CD4-positive, alpha-beta memory T cell (primary cell): ENCODE data around the gene WASF3. TPM values are rescaled to one million over a fixed set of nuclear protein-coding genes. Genes with fewer than 3 reads are reported as not detected.

Experiments used
- CTCF ChIA-PET: fragments of 350-600 bp; sonication (Branson Sonifier 250); formaldehyde crosslinking; loops from one replicate; lab custom pipeline; 2021; ENCODE audit warnings: inconsistent platforms; ENCODE audit not compliant: partially characterized antibody; lab: Charles Lee
- POLR2A ChIA-PET: fragments of 350-600 bp; sonication (Branson Sonifier 250); formaldehyde crosslinking; loops from one replicate; lab custom pipeline; 2021; ENCODE audit not compliant: partially characterized antibody; lab: Charles Lee
- DNase-seq, 5 donors: peaks; one replicate each; pipeline versions ENCODE4 v3.0.0 to v3.0.0-alpha.2; 2020 to 2022; ENCODE audit warnings: mixed read lengths in 1 of 5
- H3K27ac ChIP-seq: one replicate; pipeline ENCODE4 v1.7.0; 2013; ENCODE audit warnings: low read depth, low read length
- H3K27me3 ChIP-seq: 2 replicates; pipeline ENCODE4 v1.7.0; 2013; ENCODE audit warnings: mild to moderate bottlenecking, low read length, moderate library complexity; ENCODE audit not compliant: insufficient read depth
- H3K36me3 ChIP-seq: 2 replicates; pipeline ENCODE4 v1.7.0; 2013; ENCODE audit warnings: mild to moderate bottlenecking, low read length, moderate library complexity; ENCODE audit not compliant: insufficient read depth
- H3K4me1 ChIP-seq: 2 replicates; pipeline ENCODE4 v1.7.0; 2013; ENCODE audit warnings: mild to moderate bottlenecking, low read length, moderate library complexity; ENCODE audit not compliant: insufficient read depth
- H3K4me3 ChIP-seq, 2 donors: one replicate each; pipeline ENCODE4 v1.7.0; 2013; ENCODE audit warnings: low read length in 2 of 2, mild to moderate bottlenecking in 1 of 2
- H3K9me3 ChIP-seq, 2 donors: one replicate each; pipeline ENCODE4 v1.7.0; 2013; ENCODE audit warnings: low read length in 2 of 2, control low read depth in 1 of 2; ENCODE audit not compliant: control insufficient read depth in 1 of 2
- H3K27ac Mint-ChIP-seq, 7 donors: one replicate each; pipeline ENCODE4 v1.8.0; 2020 to 2021; ENCODE audit warnings: mixed read lengths in 7 of 7, mild to moderate bottlenecking in 6 of 7, inconsistent platforms in 3 of 7, moderate library complexity in 3 of 7
- H3K27me3 Mint-ChIP-seq, 2 donors: one replicate each; pipeline ENCODE4 v1.8.0; 2020 to 2021; ENCODE audit warnings: mixed read lengths in 2 of 2
- H3K36me3 Mint-ChIP-seq, 2 donors: one replicate each; pipeline ENCODE4 v1.8.0; 2020 to 2021; ENCODE audit warnings: mixed read lengths in 2 of 2, inconsistent platforms in 1 of 2, mild to moderate bottlenecking in 1 of 2
- H3K4me1 Mint-ChIP-seq, 4 donors: one replicate each; pipeline ENCODE4 v1.8.0; 2020 to 2021; ENCODE audit warnings: mixed read lengths in 4 of 4, mild to moderate bottlenecking in 1 of 4
- H3K4me3 Mint-ChIP-seq, 8 donors: one replicate each; pipeline ENCODE4 v1.8.0; 2020 to 2021; ENCODE audit warnings: mixed read lengths in 8 of 8, mild to moderate bottlenecking in 7 of 8, moderate library complexity in 6 of 8, inconsistent platforms in 3 of 8
- H3K9me3 Mint-ChIP-seq, 8 donors: one replicate each; pipeline ENCODE4 v1.8.0; 2020 to 2021; ENCODE audit warnings: mixed read lengths in 8 of 8, mild to moderate bottlenecking in 5 of 8, inconsistent platforms in 3 of 8, moderate library complexity in 1 of 8
- intact Hi-C: fragments of 100-400 bp; cut with micrococcal nuclease; formaldehyde crosslinking; loops from one replicate; pipeline ENCODE4 v1.15.1; 2023
- polyA plus RNA-seq, 2 donors: library from polyadenylated mRNA; unstranded; fragments of 300-500 nt; fragmentation: Illumina TruSeq; gene quantifications; one replicate each; pipeline ENCODE4 v1.2.3, GENCODE V29; 2021
- total RNA-seq, 2 experiments: library from RNA; stranded (reverse); gene quantifications; one replicate each; pipeline ENCODE4 v1.2.3, GENCODE V29; 2021

Gene WASF3
- total and polyA plus RNA-seq, 4 experiments from 2014 or later: not detected

- intact Hi-C loops: no loop called here
- CTCF ChIA-PET: no interaction called here
- peaks cover 0 to 4% (median 0%) of the 10 kb centered on the region in 8 donors for H3K9me3 Mint-ChIP-seq
These were observed 12.8 kb upstream of the WASF3 start for GRCh38 chr13:26544707-26545106.

GRCh38 chr13:26548205-26548765, 9.2 kb upstream of the WASF3 start:
- no peak for DNase-seq
- H3K9me3 Mint-ChIP-seq: peaks cover 0 to 2% (median 0%) of the 10 kb centered on the region in 8 donors
- no peaks in the 10 kb centered on the region for H3K4me1 Mint-ChIP-seq
- CTCF ChIA-PET: no interaction called here
- no peak overlapping the region for H3K4me3 Mint-ChIP-seq
- no peak overlapping the region for H3K27ac Mint-ChIP-seq
- intact Hi-C loops: no loop called here
- no peak overlapping the region for H3K27ac ChIP-seq
- no peaks in the 10 kb centered on the region for H3K36me3 ChIP-seq
- no peak overlapping the region for H3K4me3 ChIP-seq
- peaks cover 11 to 16% of the 10 kb centered on the region in 2 donors for H3K27me3 Mint-ChIP-seq
- H3K9me3 ChIP-seq: no peaks in the 10 kb centered on the region
- POLR2A ChIA-PET: no interaction called here
- H3K36me3 Mint-ChIP-seq: no peaks in the 10 kb centered on the region
- H3K27me3 ChIP-seq: no peaks in the 10 kb centered on the region
- H3K4me1 ChIP-seq: no peaks in the 10 kb centered on the region

More at GRCh38 chr13:26544707-26545106, 12.8 kb upstream of the WASF3 start:
- no peaks in the 10 kb centered on the region for H3K4me1 Mint-ChIP-seq
- peaks cover 5 to 10% of the 10 kb centered on the region in 2 donors for H3K27me3 Mint-ChIP-seq
- no peaks in the 10 kb centered on the region for H3K36me3 ChIP-seq
- no peak overlapping the region for H3K4me3 Mint-ChIP-seq
- H3K27ac Mint-ChIP-seq: no peak overlapping the region
- H3K36me3 Mint-ChIP-seq: no peaks in the 10 kb centered on the region
- no peaks in the 10 kb centered on the region for H3K4me1 ChIP-seq
- POLR2A ChIA-PET: no interaction called here
- no peak overlapping the region for H3K4me3 ChIP-seq
- no peaks in the 10 kb centered on the region for H3K9me3 ChIP-seq
- H3K27me3 ChIP-seq: no peaks in the 10 kb centered on the region
- no peak for DNase-seq
- no peak overlapping the region for H3K27ac ChIP-seq

DNA sequence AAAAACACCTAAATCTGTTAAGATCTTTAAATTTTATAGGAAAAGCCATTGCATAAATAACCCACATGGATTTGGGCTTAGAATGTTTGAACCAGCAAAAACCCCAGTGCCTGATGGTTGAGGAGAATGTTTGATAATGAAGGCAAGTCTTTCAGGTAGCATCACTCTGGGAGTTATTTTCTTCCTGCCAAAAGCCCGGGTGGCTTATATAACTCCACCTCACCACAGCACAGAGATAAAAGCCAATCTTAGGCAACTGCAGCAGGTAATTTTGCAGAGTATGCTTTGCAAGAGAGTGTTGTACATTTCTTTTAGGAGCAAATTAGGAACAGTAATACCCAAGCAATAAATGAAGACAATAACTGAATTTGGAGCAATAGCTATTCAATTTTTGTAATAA, 7.8 kb upstream of the WASF3 start:
- H3K4me1 Mint-ChIP-seq: no peaks in the 10 kb centered on the region
- Histone ChIP-seq H3K36me3 (no peaks in the 10 kb centered on the region), H3K4me3 (no peak overlapping the region), H3K27me3 (no peaks in the 10 kb centered on the region), H3K4me1 (no peaks in the 10 kb centered on the region), H3K9me3 (no peaks in the 10 kb centered on the region), H3K27ac (no peak overlapping the region)
- no peak for DNase-seq
- ChIA-PET POLR2A (no interaction called here), CTCF (no interaction called here)
- intact Hi-C loops: no loop called here
- H3K9me3 Mint-ChIP-seq: peaks cover 0 to 2% (median 0%) of the 10 kb centered on the region in 8 donors
- no peaks in the 10 kb centered on the region for H3K36me3 Mint-ChIP-seq
- no peak overlapping the region for H3K4me3 Mint-ChIP-seq
- no peak overlapping the region for H3K27ac Mint-ChIP-seq
- peaks cover 14 to 17% of the 10 kb centered on the region in 2 donors for H3K27me3 Mint-ChIP-seq

DNA sequence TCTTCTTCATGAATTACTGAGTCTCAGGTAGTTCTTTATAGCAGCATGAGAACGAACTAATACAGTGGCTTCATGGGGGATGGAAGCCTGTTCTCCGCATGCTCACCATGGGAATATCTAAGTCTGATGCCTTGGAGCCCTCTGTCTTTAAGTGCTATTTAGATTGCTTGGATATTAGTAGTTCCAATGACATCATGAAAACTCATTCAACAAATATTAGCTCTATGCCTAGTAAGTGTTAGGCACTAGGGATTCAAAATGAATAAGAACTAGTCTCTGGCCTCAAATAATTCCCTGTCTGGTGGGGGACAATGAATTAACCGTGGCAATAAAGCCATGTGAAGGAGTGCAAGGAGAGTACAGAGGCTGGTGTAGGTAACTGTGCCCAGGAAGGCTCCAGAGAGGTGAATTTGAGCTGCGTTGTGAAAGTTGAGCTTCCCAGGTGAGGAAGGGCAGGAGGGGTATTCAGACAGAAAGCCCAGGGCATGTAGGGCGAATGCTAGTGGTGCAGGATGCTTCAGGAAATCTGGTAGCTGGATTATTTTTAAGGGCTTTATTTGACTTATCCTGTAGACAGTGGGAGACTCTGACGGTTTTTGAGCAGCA, 6.1 kb upstream of the WASF3 start:
- Mint-ChIP-seq H3K27me3 (peaks cover 27 to 29% of the 10 kb centered on the region in 2 donors), H3K27ac (no peak overlapping the region), H3K4me3 (no peak overlapping the region), H3K9me3 (peaks cover 0 to 7% (median 0%) of the 10 kb centered on the region in 8 donors), H3K4me1 (no peaks in the 10 kb centered on the region), H3K36me3 (no peaks in the 10 kb centered on the region)
- Histone ChIP-seq H3K4me1 (no peaks in the 10 kb centered on the region), H3K9me3 (no peaks in the 10 kb centered on the region), H3K4me3 (no peak overlapping the region), H3K27me3 (no peaks in the 10 kb centered on the region), H3K36me3 (no peaks in the 10 kb centered on the region), H3K27ac (no peak overlapping the region)
- no peak for DNase-seq
- ChIA-PET POLR2A (no interaction called here), CTCF (no interaction called here)
- intact Hi-C loops: no loop called here

DNA sequence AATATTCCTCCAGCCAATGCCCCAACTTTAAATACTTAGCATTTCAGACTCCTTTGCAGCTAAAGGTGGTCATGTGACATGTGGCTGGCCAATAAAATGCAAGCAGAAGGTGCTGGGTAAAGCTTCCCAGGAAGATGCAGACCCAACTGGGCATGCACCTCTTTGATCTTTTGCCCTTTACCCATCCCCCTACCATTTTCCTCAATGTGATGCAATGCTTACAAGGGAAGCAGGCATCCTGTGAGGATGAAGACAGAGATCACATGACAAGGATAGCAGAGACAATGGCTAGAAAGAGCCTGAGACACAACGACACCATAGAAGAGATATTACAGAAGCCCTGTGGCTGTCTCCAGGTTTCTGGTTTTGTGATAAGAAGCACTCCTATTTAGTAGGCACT, 2.1 kb upstream of the WASF3 start:
- no peak for DNase-seq
- H3K27me3 Mint-ChIP-seq: peaks cover 41 to 43% of the 10 kb centered on the region in 2 donors

DNA sequence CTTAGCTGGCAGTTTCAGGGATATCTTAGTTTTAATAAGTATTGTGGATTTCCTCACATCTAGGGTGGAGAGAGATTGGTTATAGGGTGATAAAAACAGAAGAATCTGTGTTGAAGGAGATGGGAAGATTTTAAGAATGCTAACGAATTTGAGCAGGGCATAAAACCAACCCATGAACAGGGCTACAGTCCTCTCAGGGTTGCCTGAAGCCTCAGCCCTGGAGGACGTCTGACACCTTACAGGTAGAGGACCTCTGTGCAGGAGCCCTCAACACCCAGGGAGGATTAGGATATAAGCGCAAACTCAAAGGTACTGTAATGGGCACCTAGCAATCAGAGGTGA, 461 bp upstream of the WASF3 start:
- Mint-ChIP-seq H3K4me1 (peaks cover 7 to 17% (median 13%) of the 10 kb centered on the region in 4 donors), H3K27ac (peak overlapping the region in 1 of 7 donors; percentile 12), H3K27me3 (peaks cover 30 to 36% of the 10 kb centered on the region in 2 donors), H3K4me3 (peak overlapping the region; percentile 30 to 70 (median 47)), H3K9me3 (peaks cover 0 to 7% (median 0%) of the 10 kb centered on the region in 8 donors), H3K36me3 (no peaks in the 10 kb centered on the region)
- DNase-seq: no peak
- intact Hi-C loops: no loop called here
- Histone ChIP-seq H3K27ac (no peak overlapping the region), H3K9me3 (no peaks in the 10 kb centered on the region), H3K4me3 (no peak overlapping the region), H3K4me1 (peaks cover 9% of the 10 kb centered on the region), H3K36me3 (no peaks in the 10 kb centered on the region), H3K27me3 (peaks cover 22% of the 10 kb centered on the region)
- POLR2A ChIA-PET: no interaction called here
- CTCF ChIA-PET: no interaction called here

More for the DNA sequence above, 2.1 kb upstream of the WASF3 start:
- H3K27ac Mint-ChIP-seq: no peak overlapping the region
- Histone ChIP-seq H3K36me3 (no peaks in the 10 kb centered on the region), H3K4me3 (no peak overlapping the region), H3K27ac (no peak overlapping the region), H3K4me1 (peaks cover 9% of the 10 kb centered on the region), H3K27me3 (peaks cover 15% of the 10 kb centered on the region), H3K9me3 (no peaks in the 10 kb centered on the region)
- peaks cover 7 to 17% (median 13%) of the 10 kb centered on the region in 4 donors for H3K4me1 Mint-ChIP-seq
- POLR2A ChIA-PET: no interaction called here
- no peak overlapping the region for H3K4me3 Mint-ChIP-seq
- CTCF ChIA-PET: no interaction called here
- H3K9me3 Mint-ChIP-seq: peaks cover 0 to 7% (median 0%) of the 10 kb centered on the region in 8 donors
- intact Hi-C loops: no loop called here
- no peaks in the 10 kb centered on the region for H3K36me3 Mint-ChIP-seq

GRCh38 chr13:26558074-26558805, 757 bp downstream of the WASF3 start:
- Histone ChIP-seq H3K4me3 (no peak overlapping the region), H3K27ac (no peak overlapping the region), H3K36me3 (no peaks in the 10 kb centered on the region), H3K4me1 (peaks cover 9% of the 10 kb centered on the region), H3K9me3 (no peaks in the 10 kb centered on the region), H3K27me3 (peaks cover 22% of the 10 kb centered on the region)
- intact Hi-C loops: no loop called here
- DNase-seq: no peak
- Mint-ChIP-seq H3K27me3 (peaks cover 35 to 41% of the 10 kb centered on the region in 2 donors), H3K36me3 (no peaks in the 10 kb centered on the region), H3K27ac (no peak overlapping the region), H3K4me1 (peaks cover 7 to 17% (median 13%) of the 10 kb centered on the region in 4 donors), H3K9me3 (peaks cover 0 to 7% (median 0%) of the 10 kb centered on the region in 8 donors), H3K4me3 (peak overlapping the region; percentile 25 to 81 (median 66))
- ChIA-PET CTCF (no interaction called here), POLR2A (no interaction called here)
